HepG2 (cell line): Measurements from ENCODE around the gene EMC9. TPM values are rescaled to one million over a fixed set of nuclear protein-coding genes. Genes with fewer than 3 reads are reported as not detected.

ENCODE experiments used
- ATAC-seq: fragments of 200-7000 bp; cut with Tn5 transposase; 3 replicates; pipeline ENCODE4 v1.9.1; 2020; ENCODE audit warnings: mild to moderate bottlenecking, moderate library complexity
- BruUV-seq: library from RNA; stranded (reverse); fragments of 400-500 nt; replicated peaks from 2 replicates; lab custom pipeline; 2021; lab: Mats Ljungman, UMichigan
- CTCF ChIA-PET: fragments of 300-600 bp; formaldehyde crosslinking; extraction: SDS; loops from one replicate; lab custom pipeline; 2021; ENCODE audit warnings: low total read pairs, inconsistent platforms, low intra/inter-chr PET ratio; lab: Yijun Ruan, JAX
- POLR2A ChIA-PET: fragments of 350-600 bp; sonication (Branson Sonifier 250); formaldehyde crosslinking; loops from one replicate; lab custom pipeline; 2020; ENCODE audit warnings: antibody characterized with exemption, inconsistent platforms; lab: Yijun Ruan, JAX
- DNase-seq: peaks from one replicate; pipeline ENCODE4 v3.0.0-alpha.2; 2015; ENCODE audit warnings: low spot score
- FAIRE-seq: peaks from 3 replicates; lab custom pipeline; 2011; peaks lifted over from hg19 to GRCh38; lab: Jason Lieb, UNC
- H2AFZ ChIP-seq: one replicate; pipeline ENCODE4 v1.6.1; 2011; ENCODE audit warnings: low read length, inconsistent platforms
- H3K27ac ChIP-seq: fragments of 300-600 bp; 3 replicates; pipeline ENCODE4 v1.8.0; 2011; ENCODE audit warnings: mixed run types, mild to moderate bottlenecking, mixed read lengths, low read length, inconsistent platforms; ENCODE audit not compliant: insufficient read depth; ENCODE audit errors: extremely low read length
- H3K27me3 ChIP-seq, 2 experiments: fragments of 200-600 bp in 1 of 2; 2 replicates in 1 of 2; 3 replicates in 1 of 2; pipeline versions ENCODE4 v1.6.0 to v1.8.0; 2011; ENCODE audit warnings: low read length in 2 of 2, mild to moderate bottlenecking in 2 of 2, moderate library complexity in 2 of 2, inconsistent platforms in 1 of 2; ENCODE audit not compliant: insufficient read depth in 2 of 2, control insufficient read depth in 1 of 2
- H3K36me3 ChIP-seq, 2 experiments: fragments of 200-600 bp in 1 of 2; replicated peaks in 1 of 2; 2 replicates in 1 of 2; 3 replicates in 1 of 2; pipeline versions ENCODE4 v1.5.1 to v1.8.0; 2011; ENCODE audit warnings: low read length in 2 of 2, inconsistent platforms in 1 of 2; ENCODE audit not compliant: insufficient read depth in 2 of 2, control insufficient read depth in 1 of 2
- H3K4me1 ChIP-seq: 2 replicates; pipeline ENCODE4 v1.5.1; 2012; ENCODE audit warnings: low read length, inconsistent platforms; ENCODE audit not compliant: insufficient read depth
- H3K4me2 ChIP-seq: 2 replicates; pipeline ENCODE4 v1.6.0; 2011; ENCODE audit warnings: low read depth, low read length, inconsistent platforms
- H3K4me3 ChIP-seq, 3 experiments: fragments of 200-600 bp in 1 of 3; sonication (generic), shearing (Covaris generic) in 1 of 3; replicated peaks in 1 of 3; 2 replicates each; pipeline ENCODE4 v1.5.1; 2011 to 2016; ENCODE audit warnings: low read length in 3 of 3, inconsistent platforms in 2 of 3, low read depth in 2 of 3, mild to moderate bottlenecking in 2 of 3, control low read depth in 1 of 3, mixed read lengths in 1 of 3; ENCODE audit not compliant: insufficient read depth in 1 of 3
- H3K79me2 ChIP-seq: one replicate; pipeline ENCODE4 v1.6.1; 2011; ENCODE audit warnings: low read length, inconsistent platforms; ENCODE audit not compliant: insufficient read depth
- H3K9ac ChIP-seq: 2 replicates; pipeline ENCODE4 v1.6.0; 2011; ENCODE audit warnings: mild to moderate bottlenecking, low read depth, low read length, inconsistent platforms; ENCODE audit not compliant: insufficient read depth
- H3K9me3 ChIP-seq: 2 replicates; pipeline ENCODE4 v1.5.1; 2012; ENCODE audit warnings: mild to moderate bottlenecking, low read length
- H4K20me1 ChIP-seq: 2 replicates; pipeline ENCODE4 v1.6.0; 2011; ENCODE audit warnings: inconsistent platforms, mild to moderate bottlenecking, low read length, moderate library complexity; ENCODE audit not compliant: insufficient read depth
- CBFB ChIP-seq: sonication (generic); formaldehyde crosslinking; IDR thresholded peaks from 2 replicates; pipeline ENCODE4 v1.4.0; 2020; ENCODE audit warnings: missing genetic modification reagents
- EHMT2 ChIP-seq: fragments of 200-600 bp; sonication (generic); IDR thresholded peaks from 2 replicates; pipeline ENCODE4 v1.7.0; 2017; ENCODE audit warnings: antibody characterized with exemption, low read depth, low read length, borderline replicate concordance
- MAFG ChIP-seq: sonication (generic); formaldehyde crosslinking; IDR thresholded peaks from 2 replicates; pipeline ENCODE4 v1.5.1; 2020; ENCODE audit warnings: mild to moderate bottlenecking, missing genetic modification reagents
- MTA1 ChIP-seq: sonication (generic); formaldehyde crosslinking; IDR thresholded peaks from 2 replicates; pipeline ENCODE4 v1.4.0; 2020; ENCODE audit warnings: missing genetic modification reagents, mild to moderate bottlenecking, borderline replicate concordance
- MTA3 ChIP-seq: sonication (generic); formaldehyde crosslinking; IDR thresholded peaks from 2 replicates; pipeline ENCODE4 v1.4.0; 2020; ENCODE audit warnings: missing genetic modification reagents
- RFX1 ChIP-seq: fragments of 450-650 bp; IDR thresholded peaks from 2 replicates; pipeline ENCODE4 v1.6.1; 2017
- ZNF607 ChIP-seq: sonication (generic); formaldehyde crosslinking; IDR thresholded peaks from 2 replicates; pipeline ENCODE4 v1.5.1; 2020; ENCODE audit warnings: missing genetic modification reagents, mild to moderate bottlenecking, borderline replicate concordance
- WGBS: methylation state at CpG from one replicate; pipeline ENCODE4 v1.1.6; 2017; ENCODE audit warnings: low lambda C conversion rate; 5-methylcytosine and 5-hydroxymethylcytosine counted together
- in situ Hi-C: cut with HindIII; loops from 2 replicates; pipeline ENCODE4 v1.10.0; 2017; ENCODE audit warnings: low pct_unique_long_range_greater_than_20kb; ENCODE audit not compliant: extremely low pct_ligation_motif_present
- intact Hi-C: fragments of 100-400 bp; cut with micrococcal nuclease; formaldehyde crosslinking; loops from one replicate; pipeline ENCODE4 v1.10.0; 2022; ENCODE audit not compliant: unreplicated experiment
- polyA plus RNA-seq, 8 experiments: library from polyadenylated mRNA; depleted of rRNA in 3 of 8; stranded (reverse) in 7 of 8; unstranded in 1 of 8; fragments of >200 nt; fragmentation: Illumina TruSeq in 4 of 8; extraction: Trizol in 4 of 8; gene quantifications; 2 replicates each; pipeline versions ENCODE4 v1.2.1 to v1.2.3, GENCODE V29; 2011 to 2016; ENCODE audit warnings: low read depth in 4 of 8, missing spikeins in 1 of 8, mixed read lengths in 1 of 8; ENCODE audit not compliant: insufficient read depth in 1 of 8
- total RNA-seq, 5 experiments: library from RNA; depleted of rRNA; stranded (reverse); fragments of >200 nt; fragmentation: Illumina TruSeq; extraction: Trizol; gene quantifications; 2 replicates each; pipeline ENCODE4 v1.2.3, GENCODE V29; 2016; ENCODE audit warnings: low read depth in 1 of 5
- TF ChIP-seq, protein P1 (sequence below): sonication (generic); formaldehyde crosslinking; IDR thresholded peaks from 2 replicates; pipeline ENCODE4 v1.5.1; 2020; ENCODE audit warnings: mild to moderate bottlenecking, missing genetic modification reagents, moderate library complexity

The EMC9 gene
- total and polyA plus RNA-seq, 2 of the 13 experiments (the other 11 are each of a cell fraction or from before 2014, with no cell fraction given) = 60.5 to 78.7 TPM

DNA sequence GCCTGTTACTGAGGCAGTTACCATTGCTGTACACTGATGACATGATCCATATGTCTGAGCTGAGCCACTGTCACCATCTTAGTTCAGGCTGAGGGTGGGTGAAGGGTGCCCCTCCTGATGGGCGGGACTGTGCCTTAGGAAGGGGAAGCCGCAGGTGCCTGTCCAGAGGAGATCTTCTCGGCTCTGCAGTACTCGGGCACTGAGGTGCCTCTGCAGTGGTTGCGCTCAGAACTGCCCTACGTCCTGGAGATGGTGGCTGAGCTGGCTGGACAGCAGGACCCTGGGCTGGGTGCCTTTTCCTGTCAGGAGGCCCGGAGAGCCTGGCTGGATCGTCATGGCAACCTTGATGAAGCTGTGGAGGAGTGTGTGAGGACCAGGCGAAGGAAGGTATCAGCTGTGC lies 9.6 kb upstream of the EMC9 start (continued):
- TF ChIP-seq MAFG (CRISPR knock-in tag) (no peak), EHMT2 (no peak), CBFB (CRISPR knock-in tag) (no peak), RFX1 (peak; percentile 39; the same call in 1 of the 2 replicates), MTA3 (CRISPR knock-in tag) (no peak)
- TF ChIP-seq, protein P1, sequence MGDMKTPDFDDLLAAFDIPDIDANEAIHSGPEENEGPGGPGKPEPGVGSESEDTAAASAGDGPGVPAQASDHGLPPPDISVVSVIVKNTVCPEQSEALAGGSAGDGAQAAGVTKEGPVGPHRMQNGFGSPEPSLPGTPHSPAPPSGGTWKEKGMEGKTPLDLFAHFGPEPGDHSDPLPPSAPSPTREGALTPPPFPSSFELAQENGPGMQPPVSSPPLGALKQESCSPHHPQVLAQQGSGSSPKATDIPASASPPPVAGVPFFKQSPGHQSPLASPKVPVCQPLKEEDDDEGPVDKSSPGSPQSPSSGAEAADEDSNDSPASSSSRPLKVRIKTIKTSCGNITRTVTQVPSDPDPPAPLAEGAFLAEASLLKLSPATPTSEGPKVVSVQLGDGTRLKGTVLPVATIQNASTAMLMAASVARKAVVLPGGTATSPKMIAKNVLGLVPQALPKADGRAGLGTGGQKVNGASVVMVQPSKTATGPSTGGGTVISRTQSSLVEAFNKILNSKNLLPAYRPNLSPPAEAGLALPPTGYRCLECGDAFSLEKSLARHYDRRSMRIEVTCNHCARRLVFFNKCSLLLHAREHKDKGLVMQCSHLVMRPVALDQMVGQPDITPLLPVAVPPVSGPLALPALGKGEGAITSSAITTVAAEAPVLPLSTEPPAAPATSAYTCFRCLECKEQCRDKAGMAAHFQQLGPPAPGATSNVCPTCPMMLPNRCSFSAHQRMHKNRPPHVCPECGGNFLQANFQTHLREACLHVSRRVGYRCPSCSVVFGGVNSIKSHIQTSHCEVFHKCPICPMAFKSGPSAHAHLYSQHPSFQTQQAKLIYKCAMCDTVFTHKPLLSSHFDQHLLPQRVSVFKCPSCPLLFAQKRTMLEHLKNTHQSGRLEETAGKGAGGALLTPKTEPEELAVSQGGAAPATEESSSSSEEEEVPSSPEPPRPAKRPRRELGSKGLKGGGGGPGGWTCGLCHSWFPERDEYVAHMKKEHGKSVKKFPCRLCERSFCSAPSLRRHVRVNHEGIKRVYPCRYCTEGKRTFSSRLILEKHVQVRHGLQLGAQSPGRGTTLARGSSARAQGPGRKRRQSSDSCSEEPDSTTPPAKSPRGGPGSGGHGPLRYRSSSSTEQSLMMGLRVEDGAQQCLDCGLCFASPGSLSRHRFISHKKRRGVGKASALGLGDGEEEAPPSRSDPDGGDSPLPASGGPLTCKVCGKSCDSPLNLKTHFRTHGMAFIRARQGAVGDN (CRISPR knock-in tag) = 0 out of 2 replicates have a peak, but pooled peaks have one; percentile 27

DNA sequence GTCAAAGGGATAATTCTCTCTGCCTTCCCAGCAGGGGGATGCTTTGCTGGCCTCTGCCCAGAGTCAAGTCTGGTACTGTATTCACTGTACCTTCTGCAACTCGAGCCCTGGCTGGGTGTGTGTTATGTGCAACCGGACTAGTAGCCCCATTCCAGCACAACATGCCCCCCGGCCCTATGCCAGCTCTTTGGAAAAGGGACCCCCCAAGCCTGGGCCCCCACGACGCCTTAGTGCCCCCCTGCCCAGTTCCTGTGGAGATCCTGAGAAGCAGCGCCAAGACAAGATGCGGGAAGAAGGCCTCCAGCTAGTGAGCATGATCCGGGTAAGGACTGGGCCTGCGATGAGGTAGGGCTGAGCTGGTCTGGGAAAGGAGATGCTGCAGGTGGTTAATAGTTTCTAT lies 9.2 kb upstream of the EMC9 start:
- H3K27me3 ChIP-seq = peaks cover 0 to 3% of the 10 kb centered on the region in 2 experiments; a peak in 1 of 5 replicates
- no peak for TF ChIP-seq ZNF607 (CRISPR knock-in tag)
- TF ChIP-seq MTA1 (CRISPR knock-in tag) = 0 out of 2 replicates have a peak, but pooled peaks have one; percentile 0
- H3K27ac ChIP-seq = no peak overlapping the region
- peaks cover 7% of the 10 kb centered on the region for H4K20me1 ChIP-seq
- H3K4me2 ChIP-seq = no peak overlapping the region
- ATAC-seq (no peak), FAIRE-seq (no peak), DNase-seq (no peak)
- WGBS = 96% methylated on average over 9 of the region's 9 CpGs
- no peaks in the 10 kb centered on the region for H3K9me3 ChIP-seq
- no peak overlapping the region for H3K9ac ChIP-seq
- ChIA-PET CTCF (no interaction called here), POLR2A (interaction anchor here (4.5 to 11.8 kb wide), 4 partner anchors 8 to 56 kb away, joined by 22 to 233 read pairs (median 194); partner anchors contain the start of genes DCAF11, EMC9, IRF9 and NRL)
- H3K4me3 ChIP-seq = no peak overlapping the region
- H3K4me1 ChIP-seq = peaks cover 26% of the 10 kb centered on the region
- intact Hi-C loops = no loop called here
- in situ Hi-C loops = no loop called here
- peaks cover 41 to 49% of the 10 kb centered on the region in 2 experiments for H3K36me3 ChIP-seq
- BruUV-seq = no TSS peak
- peaks cover 29% of the 10 kb centered on the region for H3K79me2 ChIP-seq
- no peak overlapping the region for H2AFZ ChIP-seq
